K562 (cell line): ENCODE results near the gene NDUFS3. TPM values are rescaled to one million over a fixed set of nuclear protein-coding genes. Genes with fewer than 3 reads are reported as not detected.

Experiments
- CAMTA2 ChIP-seq: fragments of 250-450 bp; sonication (Bioruptor Pico); conservative IDR thresholded peaks from 2 replicates; pipeline ENCODE4 v1.5.1; 2022
- CBX1 ChIP-seq: sonication (generic); IDR thresholded peaks from 2 replicates; pipeline ENCODE4 v1.6.1; 2016; ENCODE audit warnings: antibody characterized with exemption, low read depth, mild to moderate bottlenecking
- HDGF ChIP-seq: fragments of 450-650 bp; IDR thresholded peaks from 2 replicates; pipeline ENCODE4 v1.6.1; 2016
- HOXB6 ChIP-seq: fragments of 250-450 bp; sonication (Bioruptor Pico); IDR thresholded peaks from 2 replicates; pipeline ENCODE4 v1.5.1; 2022; ENCODE audit warnings: mild to moderate bottlenecking, borderline replicate concordance
- PKNOX1 ChIP-seq: fragments of 450-650 bp; IDR thresholded peaks from 2 replicates; pipeline ENCODE4 v1.6.1; 2016
- RBM39 ChIP-seq: fragments of 200-400 bp; formaldehyde crosslinking; optimal IDR thresholded peaks from 2 replicates; pipeline ENCODE3; 2018; ENCODE audit warnings: low read depth, low read length
- RNF2 ChIP-seq: sonication (generic); IDR thresholded peaks from 2 replicates; pipeline ENCODE4 v1.6.1; 2016
- TCF7L2 ChIP-seq: fragments of 150-350 bp; IDR thresholded peaks from 2 replicates; pipeline ENCODE4 v1.6.1; 2016; ENCODE audit warnings: low read depth, mild to moderate bottlenecking, low read length, moderate library complexity
- TSC22D4 ChIP-seq: fragments of 450-650 bp; IDR thresholded peaks from 2 replicates; pipeline ENCODE4 v1.6.1; 2016; ENCODE audit warnings: missing genetic modification characterization, missing biosample characterization, control low read depth
- U2AF2 ChIP-seq: fragments of 200-400 bp; formaldehyde crosslinking; optimal IDR thresholded peaks from 2 replicates; pipeline ENCODE3; 2017; ENCODE audit warnings: low read depth, mild to moderate bottlenecking, low read length
- ZBTB11 ChIP-seq, 3 experiments: fragments of 200-800 bp in 1 of 3; fragments of 250-450 bp in 1 of 3; fragments of 450-650 bp in 1 of 3; sonication (Bioruptor Pico) in 1 of 3; sonication (Bioruptor generic) in 1 of 3; formaldehyde crosslinking in 1 of 3; IDR thresholded peaks; 2 replicates each; pipeline versions ENCODE4 v1.6.1 to v1.8.0; 2016 to 2022; ENCODE audit warnings: mild to moderate bottlenecking in 2 of 3, missing genetic modification characterization in 2 of 3, missing compliant biosample characterization in 1 of 3, moderate library complexity in 1 of 3
- ZNF134 ChIP-seq: fragments of 250-450 bp; sonication (Bioruptor Pico); conservative IDR thresholded peaks from 2 replicates; pipeline ENCODE4 v1.4.0; 2020
- ZNF347 ChIP-seq: fragments of 450-650 bp; formaldehyde crosslinking; IDR thresholded peaks from 2 replicates; pipeline ENCODE4 v1.4.0; 2020; ENCODE audit warnings: low read depth, mild to moderate bottlenecking, moderate library complexity
- ZZZ3 ChIP-seq: fragments of 450-650 bp; IDR thresholded peaks from 2 replicates; pipeline ENCODE4 v1.6.1; 2016; ENCODE audit warnings: antibody characterized with exemption, mild to moderate bottlenecking, moderate library complexity
- polyA plus RNA-seq, 8 experiments: library from polyadenylated mRNA; depleted of rRNA in 4 of 8; stranded (reverse) in 5 of 8; unstranded in 3 of 8; fragments of >200 nt; fragmentation: Nextera tagmentation in 2 of 8; fragmentation: Illumina TruSeq in 1 of 8; extraction: Ambion mirVana in 2 of 8; extraction: Trizol in 1 of 8; gene quantifications; 2 replicates each; pipeline versions ENCODE4 v1.2.1 to v1.2.3, GENCODE V29; 2011 to 2014; ENCODE audit warnings: inconsistent platforms in 1 of 8, missing spikeins in 1 of 8
- total RNA-seq, 7 experiments: library from RNA; depleted of rRNA in 6 of 7; stranded (reverse); fragments of >200 nt in 6 of 7; fragmentation: Illumina TruSeq in 2 of 7; extraction: Trizol in 2 of 7; gene quantifications; 2 replicates each; pipeline versions ENCODE4 v1.2.1 to v1.2.3, GENCODE V29; 2011 to 2021; ENCODE audit warnings: low replicate concordance in 1 of 7
- TF ChIP-seq, protein P1 (sequence below): fragments of 450-650 bp; IDR thresholded peaks from 2 replicates; pipeline ENCODE4 v1.6.1; 2017; ENCODE audit warnings: antibody characterized with exemption, mild to moderate bottlenecking
- TF ChIP-seq, protein P2 (sequence below): IDR thresholded peaks from 2 replicates; pipeline ENCODE4 v1.6.1; 2016; ENCODE audit warnings: missing genetic modification characterization, missing compliant biosample characterization
- TF ChIP-seq, protein P3 (sequence below), 2 experiments: IDR thresholded peaks; 2 replicates each; pipeline ENCODE4 v1.6.1; 2011; ENCODE audit warnings: borderline replicate concordance in 1 of 2, control low read depth in 1 of 2, low read depth in 1 of 2, low read length in 1 of 2, mild to moderate bottlenecking in 1 of 2, mixed read lengths in 1 of 2, moderate library complexity in 1 of 2; ENCODE audit not compliant: insufficient read depth in 1 of 2, insufficient read length in 1 of 2, poor library complexity in 1 of 2, severe bottlenecking in 1 of 2; ENCODE audit errors: extremely low read depth in 1 of 2

NDUFS3 gene
- total and polyA plus RNA-seq, 9 of the 15 experiments (the other 6 are each of a cell fraction or from before 2014, with no cell fraction given) = 38.7 to 341 (median 194) TPM

DNA sequence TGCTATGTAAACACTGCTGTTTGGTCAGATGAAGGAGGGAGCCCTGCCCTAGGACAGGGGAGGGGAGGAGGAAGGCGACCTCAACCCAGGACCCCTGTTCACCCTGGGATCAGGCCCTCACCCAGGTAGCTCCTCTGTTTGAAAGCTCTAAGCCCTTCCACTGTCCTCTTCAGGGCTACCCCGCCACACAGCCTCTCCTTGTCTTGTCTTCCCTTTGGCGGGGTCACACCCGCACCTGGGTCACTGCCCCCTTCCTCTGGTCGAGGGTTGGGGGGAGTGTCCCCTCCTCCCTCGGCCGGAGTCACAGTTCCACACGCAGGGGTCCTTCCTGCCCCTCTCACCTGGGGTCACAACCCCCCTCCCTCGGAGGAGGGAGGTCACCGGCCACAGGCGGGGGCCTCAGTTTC lies 13.9 kb upstream of the NDUFS3 start (continued):
- TF ChIP-seq ZNF347 (CRISPR knock-in tag) = no peak
- TF ChIP-seq ZBTB11 (CRISPR knock-in tag; IDR thresholded peaks at IDR 0.05) = 0 out of 6 replicates have a peak, but pooled peaks of 1 of the 3 experiments have one; percentile 51
- TF ChIP-seq HDGF = peak; percentile 92
- TF ChIP-seq CBX1 = no peak
- TF ChIP-seq, protein P1, sequence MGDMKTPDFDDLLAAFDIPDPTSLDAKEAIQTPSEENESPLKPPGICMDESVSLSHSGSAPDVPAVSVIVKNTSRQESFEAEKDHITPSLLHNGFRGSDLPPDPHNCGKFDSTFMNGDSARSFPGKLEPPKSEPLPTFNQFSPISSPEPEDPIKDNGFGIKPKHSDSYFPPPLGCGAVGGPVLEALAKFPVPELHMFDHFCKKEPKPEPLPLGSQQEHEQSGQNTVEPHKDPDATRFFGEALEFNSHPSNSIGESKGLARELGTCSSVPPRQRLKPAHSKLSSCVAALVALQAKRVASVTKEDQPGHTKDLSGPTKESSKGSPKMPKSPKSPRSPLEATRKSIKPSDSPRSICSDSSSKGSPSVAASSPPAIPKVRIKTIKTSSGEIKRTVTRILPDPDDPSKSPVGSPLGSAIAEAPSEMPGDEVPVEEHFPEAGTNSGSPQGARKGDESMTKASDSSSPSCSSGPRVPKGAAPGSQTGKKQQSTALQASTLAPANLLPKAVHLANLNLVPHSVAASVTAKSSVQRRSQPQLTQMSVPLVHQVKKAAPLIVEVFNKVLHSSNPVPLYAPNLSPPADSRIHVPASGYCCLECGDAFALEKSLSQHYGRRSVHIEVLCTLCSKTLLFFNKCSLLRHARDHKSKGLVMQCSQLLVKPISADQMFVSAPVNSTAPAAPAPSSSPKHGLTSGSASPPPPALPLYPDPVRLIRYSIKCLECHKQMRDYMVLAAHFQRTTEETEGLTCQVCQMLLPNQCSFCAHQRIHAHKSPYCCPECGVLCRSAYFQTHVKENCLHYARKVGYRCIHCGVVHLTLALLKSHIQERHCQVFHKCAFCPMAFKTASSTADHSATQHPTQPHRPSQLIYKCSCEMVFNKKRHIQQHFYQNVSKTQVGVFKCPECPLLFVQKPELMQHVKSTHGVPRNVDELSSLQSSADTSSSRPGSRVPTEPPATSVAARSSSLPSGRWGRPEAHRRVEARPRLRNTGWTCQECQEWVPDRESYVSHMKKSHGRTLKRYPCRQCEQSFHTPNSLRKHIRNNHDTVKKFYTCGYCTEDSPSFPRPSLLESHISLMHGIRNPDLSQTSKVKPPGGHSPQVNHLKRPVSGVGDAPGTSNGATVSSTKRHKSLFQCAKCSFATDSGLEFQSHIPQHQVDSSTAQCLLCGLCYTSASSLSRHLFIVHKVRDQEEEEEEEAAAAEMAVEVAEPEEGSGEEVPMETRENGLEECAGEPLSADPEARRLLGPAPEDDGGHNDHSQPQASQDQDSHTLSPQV = no peak
- TF ChIP-seq PKNOX1 = no peak
- TF ChIP-seq, protein P2, sequence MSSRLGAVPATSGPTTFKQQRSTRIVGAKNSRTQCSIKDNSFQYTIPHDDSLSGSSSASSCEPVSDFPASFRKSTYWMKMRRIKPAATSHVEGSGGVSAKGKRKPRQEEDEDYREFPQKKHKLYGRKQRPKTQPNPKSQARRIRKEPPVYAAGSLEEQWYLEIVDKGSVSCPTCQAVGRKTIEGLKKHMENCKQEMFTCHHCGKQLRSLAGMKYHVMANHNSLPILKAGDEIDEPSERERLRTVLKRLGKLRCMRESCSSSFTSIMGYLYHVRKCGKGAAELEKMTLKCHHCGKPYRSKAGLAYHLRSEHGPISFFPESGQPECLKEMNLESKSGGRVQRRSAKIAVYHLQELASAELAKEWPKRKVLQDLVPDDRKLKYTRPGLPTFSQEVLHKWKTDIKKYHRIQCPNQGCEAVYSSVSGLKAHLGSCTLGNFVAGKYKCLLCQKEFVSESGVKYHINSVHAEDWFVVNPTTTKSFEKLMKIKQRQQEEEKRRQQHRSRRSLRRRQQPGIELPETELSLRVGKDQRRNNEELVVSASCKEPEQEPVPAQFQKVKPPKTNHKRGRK (tag) = no peak
- TF ChIP-seq, protein P3, sequence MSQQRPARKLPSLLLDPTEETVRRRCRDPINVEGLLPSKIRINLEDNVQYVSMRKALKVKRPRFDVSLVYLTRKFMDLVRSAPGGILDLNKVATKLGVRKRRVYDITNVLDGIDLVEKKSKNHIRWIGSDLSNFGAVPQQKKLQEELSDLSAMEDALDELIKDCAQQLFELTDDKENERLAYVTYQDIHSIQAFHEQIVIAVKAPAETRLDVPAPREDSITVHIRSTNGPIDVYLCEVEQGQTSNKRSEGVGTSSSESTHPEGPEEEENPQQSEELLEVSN (IDR thresholded peaks at IDR 0.05; ENCODE audit: borderline replicate concordance in 1 of 2, extremely low read depth in 1 of 2, insufficient read depth in 1 of 2, insufficient read length in 1 of 2, low read depth in 1 of 2, low read length in 1 of 2, poor library complexity in 1 of 2, severe bottlenecking in 1 of 2) = no peak
- TF ChIP-seq RNF2 = no peak
- TF ChIP-seq ZZZ3 = no peak
- TF ChIP-seq TCF7L2 = no peak
- no peak for TF ChIP-seq CAMTA2 (CRISPR knock-in tag)
- TF ChIP-seq HOXB6 (CRISPR knock-in tag) = no peak
- no peak for TF ChIP-seq U2AF2
- TF ChIP-seq ZNF134 (CRISPR knock-in tag) = no peak
- TF ChIP-seq RBM39 = no peak
- TF ChIP-seq TSC22D4 = no peak
